Measurements from ENCODE around the gene EPC2.

The EPC2 gene

DNA sequence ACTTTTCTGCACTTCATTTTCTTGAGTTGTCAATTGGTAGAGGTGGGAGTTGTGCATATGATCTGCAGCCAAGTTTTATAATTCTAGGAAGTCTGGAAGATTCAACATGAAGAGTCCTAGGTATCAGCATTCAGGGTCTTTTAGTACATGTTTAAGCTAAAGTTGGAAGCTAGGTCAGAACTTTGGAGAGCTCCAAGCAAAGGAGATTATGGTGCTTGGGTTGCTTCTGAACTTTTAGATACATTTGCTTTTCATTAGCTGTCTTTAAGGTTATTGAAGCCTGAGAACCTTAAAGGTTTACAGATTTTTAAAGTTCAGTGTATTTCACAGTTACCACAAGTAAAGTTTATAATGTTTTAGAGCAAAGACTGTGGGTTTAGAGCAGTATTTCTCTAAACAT lies 85.5 kb downstream of the EPC2 start:
- ATAC-seq (replicated peaks): no peak
- no peaks in the 10 kb centered on the region for H3K9me3 Mint-ChIP-seq
- H3K4me3 Mint-ChIP-seq: no peak overlapping the region
- peak overlapping the region in 1 of 2 donors; percentile 80 for H3K27ac Mint-ChIP-seq
- H3K27me3 Mint-ChIP-seq: no peaks in the 10 kb centered on the region
- peaks cover 24% of the 10 kb centered on the region for H3K36me3 Mint-ChIP-seq (ENCODE audit: insufficient read depth)
- DNase-seq: no peak
- H3K4me1 Mint-ChIP-seq (ENCODE audit: low read depth in 2 of 2): peaks cover 29 to 52% of the 10 kb centered on the region in 2 donors

- no peaks in the 10 kb centered on the region for H3K27me3 Mint-ChIP-seq
- H3K36me3 Mint-ChIP-seq (ENCODE audit: insufficient read depth): peaks cover 3% of the 10 kb centered on the region
- no peak overlapping the region for H3K4me3 Mint-ChIP-seq
- no peaks in the 10 kb centered on the region for H3K9me3 Mint-ChIP-seq
- no peak overlapping the region for H3K27ac Mint-ChIP-seq
- DNase-seq: no peak
- peaks cover 23 to 55% of the 10 kb centered on the region in 2 donors for H3K4me1 Mint-ChIP-seq (ENCODE audit: low read depth in 2 of 2)
- ATAC-seq (replicated peaks): no peak
Observed at GRCh38 chr2:148737742-148738141, 93.2 kb downstream of the EPC2 start.

DNA sequence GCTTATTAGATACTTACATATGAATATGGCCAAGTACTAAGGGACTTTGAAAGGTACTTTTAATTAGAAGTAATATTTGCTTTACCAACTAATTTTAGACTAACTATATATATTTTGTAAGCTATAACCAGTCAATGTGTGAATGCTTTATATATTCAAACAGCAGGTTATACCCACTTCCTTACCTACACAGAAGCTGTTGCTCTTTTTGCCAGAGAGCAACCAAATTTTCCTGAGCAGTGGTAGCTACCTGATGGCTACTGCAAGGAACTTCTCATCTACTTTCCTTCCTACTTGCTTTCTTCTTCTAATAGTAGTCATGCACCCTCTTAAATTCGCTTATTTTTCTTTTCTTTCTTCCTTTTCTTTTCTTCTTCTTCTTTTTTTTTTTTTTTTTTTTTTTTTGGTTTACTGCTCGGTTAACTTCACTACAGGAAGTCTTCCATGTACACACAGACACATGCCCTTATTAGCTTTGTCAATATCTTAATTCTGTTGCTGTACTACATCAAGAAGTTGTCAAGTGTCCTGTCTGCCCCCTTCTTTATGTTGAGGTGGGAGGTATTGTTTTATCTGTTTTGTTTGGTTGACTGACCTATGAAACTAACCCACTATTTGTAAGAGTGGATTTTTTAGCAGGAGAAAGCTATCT lies 95.0 kb downstream of the EPC2 start:
- Mint-ChIP-seq H3K27ac (peak overlapping the region; percentile 83 to 89), H3K9me3 (no peaks in the 10 kb centered on the region), H3K36me3 (ENCODE audit: insufficient read depth) (peaks cover 3% of the 10 kb centered on the region), H3K4me1 (ENCODE audit: low read depth in 2 of 2) (peaks cover 23 to 53% of the 10 kb centered on the region in 2 donors), H3K4me3 (no peak overlapping the region), H3K27me3 (no peaks in the 10 kb centered on the region)
- ATAC-seq (replicated peaks) (peak; percentile 54), DNase-seq (no peak)

- Mint-ChIP-seq H3K27me3 (no peaks in the 10 kb centered on the region), H3K4me1 (ENCODE audit: low read depth in 2 of 2) (peaks cover 27 to 63% of the 10 kb centered on the region in 2 donors), H3K9me3 (no peaks in the 10 kb centered on the region), H3K4me3 (no peak overlapping the region), H3K27ac (no peak overlapping the region), H3K36me3 (ENCODE audit: insufficient read depth) (peaks cover 3% of the 10 kb centered on the region)
- no peak for DNase-seq
- ATAC-seq (replicated peaks): no peak
Observed at GRCh38 chr2:148742373-148742772, 97.8 kb downstream of the EPC2 start.

DNA sequence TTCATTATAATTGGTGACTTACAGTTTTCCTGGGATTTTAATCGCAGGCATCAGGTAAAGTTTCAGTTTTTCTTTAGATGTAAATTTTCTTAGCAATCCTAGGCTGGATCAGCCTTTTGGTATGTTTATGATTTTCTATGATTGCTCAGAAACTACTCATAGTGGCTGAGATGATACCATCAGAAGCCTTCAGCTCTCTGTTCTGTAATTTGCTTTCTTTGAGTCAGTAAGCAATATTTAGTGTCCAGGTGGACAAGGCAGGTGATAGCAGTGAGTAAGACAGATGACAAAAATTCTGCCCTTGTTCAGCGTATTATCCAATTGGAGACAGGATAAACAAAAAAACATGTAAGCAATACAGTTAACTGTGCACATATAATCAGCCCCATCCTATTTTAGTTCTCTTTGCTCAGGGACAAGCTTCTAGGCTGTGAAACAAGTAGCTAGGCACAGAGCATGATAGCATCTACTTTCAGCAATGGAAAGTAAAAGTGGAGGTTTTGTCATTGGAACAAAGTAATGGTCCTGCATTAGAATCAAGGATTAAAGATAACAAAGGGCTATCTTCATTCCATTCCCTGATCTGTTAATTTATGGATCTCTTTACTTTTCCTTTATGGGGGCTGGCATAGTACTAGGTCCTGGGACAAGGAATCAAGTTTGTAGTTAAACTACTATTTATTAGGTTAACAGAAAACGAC lies 100.8 kb downstream of the EPC2 start:
- H3K4me3 Mint-ChIP-seq: no peak overlapping the region

GRCh38 chr2:148746973-148747372 lies 102.4 kb downstream of the EPC2 start:
- H3K27ac Mint-ChIP-seq: peak overlapping the region in 1 of 2 donors; percentile 39
- peaks cover 19 to 52% of the 10 kb centered on the region in 2 donors for H3K4me1 Mint-ChIP-seq (ENCODE audit: low read depth in 2 of 2)
- DNase-seq: no peak
- H3K9me3 Mint-ChIP-seq: no peaks in the 10 kb centered on the region
- no peaks in the 10 kb centered on the region for H3K27me3 Mint-ChIP-seq
- H3K36me3 Mint-ChIP-seq (ENCODE audit: insufficient read depth): peaks cover 5% of the 10 kb centered on the region
- H3K4me3 Mint-ChIP-seq: no peak overlapping the region
- ATAC-seq (replicated peaks): no peak

More for the DNA sequence above, 100.8 kb downstream of the EPC2 start:
- no peak for ATAC-seq (replicated peaks)
- Mint-ChIP-seq H3K9me3 (no peaks in the 10 kb centered on the region), H3K27ac (no peak overlapping the region), H3K27me3 (no peaks in the 10 kb centered on the region), H3K36me3 (ENCODE audit: insufficient read depth) (peaks cover 5% of the 10 kb centered on the region), H3K4me1 (ENCODE audit: low read depth in 2 of 2) (peaks cover 21 to 52% of the 10 kb centered on the region in 2 donors)
- no peak for DNase-seq

- H3K4me3 Mint-ChIP-seq: no peak overlapping the region
- H3K27ac Mint-ChIP-seq: no peak overlapping the region
- peaks cover 7% of the 10 kb centered on the region for H3K36me3 Mint-ChIP-seq (ENCODE audit: insufficient read depth)
- DNase-seq (no peak), ATAC-seq (replicated peaks) (no peak)
- H3K9me3 Mint-ChIP-seq: no peaks in the 10 kb centered on the region
- H3K27me3 Mint-ChIP-seq: no peaks in the 10 kb centered on the region
- peaks cover 17 to 38% of the 10 kb centered on the region in 2 donors for H3K4me1 Mint-ChIP-seq (ENCODE audit: low read depth in 2 of 2)
Observed at GRCh38 chr2:148751907-148752306, 107.4 kb downstream of the EPC2 start.

DNA sequence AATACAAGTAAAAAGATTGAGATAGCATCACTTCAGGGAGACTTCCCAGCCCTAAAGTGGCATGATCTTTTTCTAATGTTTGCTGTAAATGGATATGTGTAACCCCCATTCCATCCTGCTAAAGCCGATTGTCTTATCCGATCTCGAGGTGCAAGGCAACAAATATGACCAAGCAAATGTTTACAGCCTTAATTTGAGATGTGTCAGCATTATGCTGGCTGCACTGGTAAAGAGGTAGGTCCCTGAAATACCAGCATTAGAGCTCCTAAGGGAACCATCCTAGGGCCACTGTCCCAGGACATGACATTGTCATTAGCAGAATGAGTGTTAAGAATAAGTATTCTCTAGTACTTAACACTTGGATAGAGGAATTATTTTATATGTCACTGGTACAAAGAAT lies 108.4 kb downstream of the EPC2 start:
- DNase-seq (no peak), ATAC-seq (replicated peaks) (no peak)
- H3K27ac Mint-ChIP-seq: no peak overlapping the region
- no peak overlapping the region for H3K4me3 Mint-ChIP-seq
- H3K4me1 Mint-ChIP-seq (ENCODE audit: low read depth in 2 of 2): peaks cover 9 to 31% of the 10 kb centered on the region in 2 donors
- peaks cover 5% of the 10 kb centered on the region for H3K36me3 Mint-ChIP-seq (ENCODE audit: insufficient read depth)
- no peaks in the 10 kb centered on the region for H3K9me3 Mint-ChIP-seq
- no peaks in the 10 kb centered on the region for H3K27me3 Mint-ChIP-seq

- DNase-seq: no peak
- Mint-ChIP-seq H3K4me1 (ENCODE audit: low read depth in 2 of 2) (peaks cover 8 to 27% of the 10 kb centered on the region in 2 donors), H3K27me3 (no peaks in the 10 kb centered on the region), H3K36me3 (ENCODE audit: insufficient read depth) (peaks cover 6% of the 10 kb centered on the region), H3K27ac (no peak overlapping the region), H3K9me3 (no peaks in the 10 kb centered on the region), H3K4me3 (no peak overlapping the region)
- ATAC-seq (replicated peaks): no peak
Observed at GRCh38 chr2:148754864-148755263, 110.3 kb downstream of the EPC2 start.

DNA sequence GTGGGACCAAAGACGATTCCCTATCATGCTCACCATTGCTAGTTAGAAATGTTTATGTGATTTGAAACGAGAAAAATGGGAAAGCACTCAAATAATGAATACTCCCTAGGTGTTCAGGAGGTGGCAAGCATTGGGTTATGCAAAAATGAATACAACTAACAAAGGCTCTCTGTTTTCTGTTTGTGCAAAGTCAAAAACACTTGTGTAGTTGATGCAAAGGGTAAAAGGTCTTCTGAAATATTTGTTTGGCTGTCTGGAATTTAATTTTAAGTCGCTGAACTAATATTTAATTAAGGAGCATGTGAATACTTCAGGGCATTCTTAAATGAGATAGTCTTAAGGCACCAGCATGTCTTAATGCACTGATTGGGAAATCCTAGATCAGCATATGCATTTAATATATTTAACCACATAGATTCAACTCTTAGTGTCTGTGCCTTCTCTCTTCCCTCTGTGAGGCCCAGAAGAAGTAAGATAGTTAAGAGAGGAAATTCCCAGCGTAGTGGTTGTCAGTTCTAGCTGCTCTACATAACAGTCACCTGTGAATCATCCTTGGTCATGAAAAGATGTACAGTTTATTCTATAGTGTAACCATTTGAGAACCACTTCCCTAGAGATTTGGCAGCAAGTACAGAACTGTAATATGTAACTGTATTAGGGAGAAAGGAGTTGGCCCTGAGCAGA lies 111.9 kb downstream of the EPC2 start:
- Mint-ChIP-seq H3K4me1 (ENCODE audit: low read depth in 2 of 2) (peaks cover 9 to 18% of the 10 kb centered on the region in 2 donors), H3K4me3 (no peak overlapping the region), H3K9me3 (no peaks in the 10 kb centered on the region), H3K27ac (no peak overlapping the region), H3K27me3 (no peaks in the 10 kb centered on the region), H3K36me3 (ENCODE audit: insufficient read depth) (peaks cover 6% of the 10 kb centered on the region)
- no peak for DNase-seq
- no peak for ATAC-seq (replicated peaks)

DNA sequence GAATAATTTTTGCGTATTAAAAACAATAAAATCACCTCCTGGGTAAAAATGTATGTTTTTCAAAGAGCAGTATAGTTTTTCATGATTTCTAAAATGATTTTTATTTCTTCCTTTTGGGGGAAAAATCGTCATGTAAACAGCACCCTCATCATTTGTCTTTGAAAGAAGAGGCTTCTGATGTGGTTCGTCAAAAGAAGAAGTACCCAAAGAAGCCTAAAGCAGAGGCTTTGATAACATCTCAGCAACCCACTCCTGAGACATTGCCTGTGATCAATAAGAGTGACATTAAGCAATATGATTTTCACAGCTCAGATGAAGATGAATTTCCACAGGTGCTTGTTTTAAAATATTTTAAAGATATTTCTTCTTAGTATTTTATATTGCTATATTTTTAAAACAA lies 120.3 kb downstream of the EPC2 start:
- no peaks in the 10 kb centered on the region for H3K27me3 Mint-ChIP-seq
- H3K9me3 Mint-ChIP-seq: no peaks in the 10 kb centered on the region
- H3K4me3 Mint-ChIP-seq: no peak overlapping the region
- H3K4me1 Mint-ChIP-seq (ENCODE audit: low read depth in 2 of 2): peaks cover 6 to 10% of the 10 kb centered on the region in 2 donors
- ATAC-seq (replicated peaks): no peak
- peak overlapping the region in 1 of 2 donors; percentile 68 for H3K27ac Mint-ChIP-seq
- no peak for DNase-seq
- peaks cover 34% of the 10 kb centered on the region for H3K36me3 Mint-ChIP-seq (ENCODE audit: insufficient read depth)

- H3K27ac Mint-ChIP-seq: no peak overlapping the region
- peaks cover 46% of the 10 kb centered on the region for H3K36me3 Mint-ChIP-seq (ENCODE audit: insufficient read depth)
- H3K4me3 Mint-ChIP-seq: no peak overlapping the region
- H3K27me3 Mint-ChIP-seq: no peaks in the 10 kb centered on the region
- ATAC-seq (replicated peaks) (no peak), DNase-seq (no peak)
- H3K4me1 Mint-ChIP-seq (ENCODE audit: low read depth in 2 of 2): peaks cover 0 to 2% of the 10 kb centered on the region in 2 donors
- H3K9me3 Mint-ChIP-seq: no peaks in the 10 kb centered on the region
Observed at GRCh38 chr2:148770047-148770446, 125.5 kb downstream of the EPC2 start.

DNA sequence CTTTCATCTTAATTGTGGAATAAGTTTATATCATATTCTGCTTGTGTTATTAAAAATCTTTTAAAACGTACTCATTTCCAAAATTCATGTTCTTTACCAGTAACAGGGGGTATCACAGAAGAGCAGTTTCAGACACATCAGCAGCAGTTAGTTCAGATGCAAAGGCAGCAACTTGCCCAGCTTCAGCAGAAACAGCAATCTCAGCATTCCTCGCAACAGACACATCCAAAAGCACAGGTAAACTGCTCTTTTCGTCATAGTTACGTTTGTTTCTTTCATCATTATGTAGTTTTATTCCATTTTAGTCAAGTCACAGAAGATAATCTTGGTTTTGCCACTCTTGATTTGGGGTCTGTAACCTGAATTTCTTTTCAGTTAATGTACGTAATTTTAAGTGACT lies 137.0 kb downstream of the EPC2 start:
- H3K4me1 Mint-ChIP-seq (ENCODE audit: low read depth in 2 of 2): peaks cover 0 to 4% of the 10 kb centered on the region in 2 donors
- no peak overlapping the region for H3K4me3 Mint-ChIP-seq
- H3K27ac Mint-ChIP-seq: no peak overlapping the region
- ATAC-seq (replicated peaks) (no peak), DNase-seq (no peak)
- H3K36me3 Mint-ChIP-seq (ENCODE audit: insufficient read depth): peaks cover 60% of the 10 kb centered on the region
- no peaks in the 10 kb centered on the region for H3K9me3 Mint-ChIP-seq
- H3K27me3 Mint-ChIP-seq: no peaks in the 10 kb centered on the region

DNA sequence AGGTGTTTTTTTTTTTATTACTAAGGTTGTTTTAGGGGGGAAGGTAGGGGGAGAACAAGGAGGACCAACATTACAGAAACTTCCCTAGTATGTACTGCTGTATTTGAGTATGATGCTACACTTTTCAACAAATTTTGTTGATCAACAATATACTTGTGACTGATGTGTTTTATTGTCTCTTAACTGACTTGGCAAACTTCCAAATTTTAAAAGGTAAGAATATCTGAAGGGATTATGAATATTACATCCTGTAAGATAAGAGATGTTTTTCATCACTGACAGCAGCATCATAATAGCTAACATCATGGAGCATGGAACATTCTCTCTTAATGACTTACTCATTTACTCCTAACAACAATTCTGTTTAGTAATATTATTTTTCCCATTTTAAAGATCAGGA lies 144.5 kb downstream of the EPC2 start:
- H3K9me3 Mint-ChIP-seq: no peaks in the 10 kb centered on the region
- no peaks in the 10 kb centered on the region for H3K4me1 Mint-ChIP-seq (ENCODE audit: low read depth in 2 of 2)
- no peaks in the 10 kb centered on the region for H3K27me3 Mint-ChIP-seq
- no peak overlapping the region for H3K27ac Mint-ChIP-seq
- no peak overlapping the region for H3K4me3 Mint-ChIP-seq
- no peak for DNase-seq
- H3K36me3 Mint-ChIP-seq (ENCODE audit: insufficient read depth): peaks cover 30% of the 10 kb centered on the region
- ATAC-seq (replicated peaks): no peak

All from effector memory CD8-positive, alpha-beta T cell (primary cell).